ENCODE measurements around the gene AHDC1. TPM values are rescaled to one million over a fixed set of nuclear protein-coding genes. Genes with fewer than 3 reads are reported as not detected.
A peak's percentile ranks its signal among the peaks of the same experiment; 100 is the strongest.

Gene AHDC1
- total and polyA plus RNA-seq, 9 of the 15 experiments (the other 6 are each of a cell fraction or from before 2014, with no cell fraction given), result 0.21 to 36.4 (median 4.7) TPM

- ATAC-seq, result no peak
- WGBS (ENCODE audit: insufficient coverage, low coverage, missing lambda C conversion rate), result 7% methylated on average over 10 of the region's 12 CpGs
- H3K4me1 ChIP-seq (replicated peaks in 1 of 2; ENCODE audit: control insufficient read depth in 2 of 2, insufficient read depth in 2 of 2, low read length in 2 of 2), result peaks cover 17% of the 10 kb centered on the region in 2 experiments
- TF ChIP-seq RREB1 (CRISPR knock-in tag; IDR thresholded peaks at IDR 0.05) (no peak), CSDE1 (IDR thresholded peaks at IDR 0.05) (no peak), ZNF23 (CRISPR knock-in tag; IDR thresholded peaks at IDR 0.05) (no peak), KLF13 (tag; IDR thresholded peaks at IDR 0.05; ENCODE audit: borderline replicate concordance, low read depth) (no peak), ZNF444 (CRISPR knock-in tag; IDR thresholded peaks at IDR 0.05) (no peak)
- H3K4me3 ChIP-seq, result no peak overlapping the region
- H2AFZ ChIP-seq (ENCODE audit: low read depth, low read length), result no peak overlapping the region
- ChIA-PET POLR2A (interaction anchor here (0.5 kb wide), 1 partner anchor 40 kb away, joined by 3 read pairs; no protein-coding TSS in a partner anchor), CTCF (ENCODE audit: low intra/inter-chr PET ratio) (interaction anchor here (2.0 kb wide), 1 partner anchor 50 kb away, joined by 8 read pairs; no protein-coding TSS in a partner anchor)
- peak overlapping the region in 1 of 2 experiments; percentile 40; a peak in 2 of 4 replicates for H3K9ac ChIP-seq (ENCODE audit: insufficient read depth in 1 of 2, low read depth in 2 of 2, low read length in 2 of 2)
- no peak for FAIRE-seq
- BruUV-seq (replicated peaks), result no TSS peak
- DNase-seq (ENCODE audit: extremely low read depth in 1 of 4, low spot score in 3 of 4), result no peak
- no peaks in the 10 kb centered on the region for H3K36me3 ChIP-seq (ENCODE audit: control insufficient read depth, insufficient read depth, low read length)
- 0 out of 2 replicates have a peak, but pooled peaks cover 7% of the 10 kb centered on the region for H4K20me1 ChIP-seq (replicated peaks; ENCODE audit: control insufficient read depth, insufficient read depth, low read length)
- no peak overlapping the region for H3K4me2 ChIP-seq (ENCODE audit: insufficient read depth, low read length)
- intact Hi-C loops (cut with micrococcal nuclease) (no loop called here), in situ Hi-C loops (cut with MboI) (loop anchor here (5.0 to 25.0 kb wide), 2 partner anchors 50 to 500 kb away; no protein-coding TSS in a partner anchor)
- no peak overlapping the region for H3K27ac ChIP-seq (ENCODE audit: extremely low read depth, low read depth, low read length)
- H3K9me1 ChIP-seq (ENCODE audit: control insufficient read depth, insufficient read depth, low read length), result no peaks in the 10 kb centered on the region
- no peaks in the 10 kb centered on the region for H3K9me3 ChIP-seq (replicated peaks; ENCODE audit: control insufficient read depth, insufficient read depth, low read depth, low read length)
- H3K27me3 ChIP-seq (ENCODE audit: control insufficient read depth in 2 of 2, insufficient read depth in 2 of 2, low read length in 2 of 2), result peaks cover 9 to 34% of the 10 kb centered on the region in 2 experiments; a peak in 3 of 5 replicates
- no peaks in the 10 kb centered on the region for H3K79me2 ChIP-seq (ENCODE audit: control insufficient read depth, insufficient read depth, low read length)
These were observed 8.8 kb upstream of the AHDC1 start for GRCh38 chr1:27612718-27613117.

Measured in K562 (cell line).